ENCODE data around the gene ZC3H12A.

DNA sequence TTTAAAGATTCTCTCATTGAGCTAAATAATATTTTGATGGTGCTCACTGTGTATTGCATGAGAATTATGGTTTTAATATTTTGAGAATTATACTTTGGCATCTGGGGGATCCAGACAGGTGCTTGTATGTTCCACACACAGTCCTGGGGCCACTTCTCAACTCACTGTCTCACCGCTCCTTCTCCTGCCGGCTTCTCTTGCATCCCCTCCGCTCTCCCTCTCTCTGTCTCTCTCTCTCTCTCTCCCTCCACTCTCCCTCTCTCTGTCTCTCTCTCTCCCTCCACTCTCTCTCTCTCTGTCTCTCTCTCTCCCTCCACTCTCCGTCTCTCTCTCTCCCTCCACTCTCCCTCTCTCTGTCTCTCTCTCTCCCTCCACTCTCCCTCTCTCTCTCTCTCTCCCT, 32.2 kb upstream of the ZC3H12A start:
- TF ChIP-seq, protein P1, sequence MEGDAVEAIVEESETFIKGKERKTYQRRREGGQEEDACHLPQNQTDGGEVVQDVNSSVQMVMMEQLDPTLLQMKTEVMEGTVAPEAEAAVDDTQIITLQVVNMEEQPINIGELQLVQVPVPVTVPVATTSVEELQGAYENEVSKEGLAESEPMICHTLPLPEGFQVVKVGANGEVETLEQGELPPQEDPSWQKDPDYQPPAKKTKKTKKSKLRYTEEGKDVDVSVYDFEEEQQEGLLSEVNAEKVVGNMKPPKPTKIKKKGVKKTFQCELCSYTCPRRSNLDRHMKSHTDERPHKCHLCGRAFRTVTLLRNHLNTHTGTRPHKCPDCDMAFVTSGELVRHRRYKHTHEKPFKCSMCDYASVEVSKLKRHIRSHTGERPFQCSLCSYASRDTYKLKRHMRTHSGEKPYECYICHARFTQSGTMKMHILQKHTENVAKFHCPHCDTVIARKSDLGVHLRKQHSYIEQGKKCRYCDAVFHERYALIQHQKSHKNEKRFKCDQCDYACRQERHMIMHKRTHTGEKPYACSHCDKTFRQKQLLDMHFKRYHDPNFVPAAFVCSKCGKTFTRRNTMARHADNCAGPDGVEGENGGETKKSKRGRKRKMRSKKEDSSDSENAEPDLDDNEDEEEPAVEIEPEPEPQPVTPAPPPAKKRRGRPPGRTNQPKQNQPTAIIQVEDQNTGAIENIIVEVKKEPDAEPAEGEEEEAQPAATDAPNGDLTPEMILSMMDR (IDR thresholded peaks at IDR 0.05): no peak
- TF ChIP-seq POLR2A (IDR thresholded peaks at IDR 0.05): no peak

Data from Peyer's patch (tissue), 4 donors.